NT2/D1 (cell line): Measurements from ENCODE around the gene PRR30.
A peak's percentile ranks its signal among the peaks of the same experiment; 100 is the strongest.
"Not testable (repeated sequence)": the region's sequence is repeated elsewhere in the genome, so short reads cannot be mapped to it uniquely, and the experiment has no call there.

Source experiments
- DNase-seq: peaks from one replicate; pipeline ENCODE4 v3.0.0-alpha.2; 2011; ENCODE audit warnings: low read depth, low spot score
- H3K27me3 ChIP-seq: 2 replicates; pipeline ENCODE4 v1.6.0; 2011; ENCODE audit warnings: mild to moderate bottlenecking; ENCODE audit not compliant: insufficient read length, insufficient read depth
- H3K36me3 ChIP-seq: 2 replicates; pipeline ENCODE4 v1.6.1; 2011; ENCODE audit warnings: mild to moderate bottlenecking, low read length, mixed read lengths; ENCODE audit not compliant: insufficient read depth, insufficient read length
- H3K4me1 ChIP-seq: 2 replicates; pipeline ENCODE4 v1.5.1; 2011; ENCODE audit not compliant: insufficient read depth, insufficient read length
- H3K4me3 ChIP-seq: 2 replicates; pipeline ENCODE4 v1.5.1; 2011; ENCODE audit warnings: low read depth; ENCODE audit not compliant: insufficient read length
- H3K9ac ChIP-seq: 2 replicates; pipeline ENCODE4 v1.6.0; 2011; ENCODE audit warnings: low read depth; ENCODE audit not compliant: insufficient read length
- H3K9me3 ChIP-seq: 2 replicates; pipeline ENCODE4 v1.5.1; 2011; ENCODE audit warnings: mild to moderate bottlenecking, low read length; ENCODE audit not compliant: insufficient read depth
- SUZ12 ChIP-seq: IDR thresholded peaks from 2 replicates; pipeline ENCODE4 v1.6.1; 2011; ENCODE audit not compliant: insufficient read length, insufficient read depth; ENCODE audit errors: extremely low read depth
- YY1 ChIP-seq: IDR thresholded peaks from 2 replicates; pipeline ENCODE4 v1.6.1; 2011; ENCODE audit not compliant: insufficient read length, insufficient read depth
- ZNF274 ChIP-seq: IDR thresholded peaks from 2 replicates; pipeline ENCODE4 v1.6.1; 2011; ENCODE audit warnings: mild to moderate bottlenecking, low read depth, low read length

Gene PRR30

DNA sequence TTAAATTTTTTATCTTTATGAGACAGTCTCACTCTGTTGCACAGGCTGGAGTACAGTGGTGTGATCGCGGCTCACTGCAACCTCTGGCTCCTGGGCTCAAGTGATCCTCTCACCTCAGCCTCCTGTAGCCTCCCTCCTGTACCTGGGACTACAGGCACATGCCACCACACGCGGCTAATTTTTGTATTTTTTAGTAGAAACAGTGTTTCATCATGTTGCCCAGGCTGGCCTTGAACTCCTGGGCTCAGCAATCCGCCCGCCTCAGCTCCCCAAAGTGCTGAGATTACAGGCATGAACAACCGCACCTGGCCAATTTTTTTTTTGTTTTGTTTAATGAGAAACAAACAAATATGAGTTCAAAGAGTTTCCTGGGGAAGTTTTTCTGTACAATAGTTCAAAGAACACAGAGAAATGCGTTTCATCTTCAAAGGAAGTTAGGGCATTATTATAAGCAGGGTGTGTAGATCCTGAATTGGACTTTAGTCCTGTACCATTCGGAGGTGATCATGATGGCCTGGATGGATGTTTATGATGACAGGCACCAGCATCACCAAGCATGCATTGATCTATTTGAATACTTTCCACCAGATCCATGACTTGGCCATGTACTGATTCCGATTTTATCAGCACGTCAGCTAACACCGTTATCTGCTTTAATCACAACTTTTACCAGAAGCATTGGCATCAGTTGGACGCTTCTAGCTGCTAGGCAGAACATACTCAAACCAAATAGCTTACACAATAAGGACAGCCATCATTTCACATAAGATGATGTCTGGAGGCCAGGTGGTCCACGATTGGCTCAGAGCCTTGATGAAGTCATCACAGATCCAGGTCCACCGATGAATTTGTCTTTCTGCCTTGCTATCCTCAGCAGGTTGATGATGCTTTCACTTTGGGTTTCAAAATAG lies 38.5 kb upstream of the PRR30 start:
- no peaks in the 10 kb centered on the region for H3K9me3 ChIP-seq
- H3K36me3 ChIP-seq = no peaks in the 10 kb centered on the region
- H3K4me3 ChIP-seq = no peak overlapping the region
- no peaks in the 10 kb centered on the region for H3K4me1 ChIP-seq
- no peak for DNase-seq
- TF ChIP-seq SUZ12 (no peak), ZNF274 (no peak), YY1 (no peak)
- H3K9ac ChIP-seq = no peak overlapping the region
- no peaks in the 10 kb centered on the region for H3K27me3 ChIP-seq

DNA sequence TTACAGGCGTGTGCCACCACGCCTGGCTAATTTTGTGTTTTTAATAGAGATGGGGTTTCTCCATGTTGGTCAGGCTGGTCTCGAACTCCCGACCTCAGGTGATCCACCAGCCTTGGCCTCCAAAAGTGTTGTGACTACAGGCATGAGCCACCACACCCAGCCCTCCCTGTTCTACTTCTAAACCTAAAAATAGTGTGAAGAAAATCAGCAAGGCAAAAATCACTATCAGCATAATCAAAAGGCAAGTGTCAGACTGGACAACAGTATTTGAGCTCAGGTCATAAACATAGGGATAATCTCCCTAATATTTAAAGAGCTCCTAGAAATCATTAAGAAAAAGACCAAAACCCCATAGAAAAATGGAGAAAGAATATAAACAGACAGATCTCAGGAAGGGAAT lies 36.6 kb upstream of the PRR30 start:
- H3K4me1 ChIP-seq, H3K9ac ChIP-seq, H3K27me3 ChIP-seq, H3K4me3 ChIP-seq, H3K9me3 ChIP-seq, H3K36me3 ChIP-seq, DNase-seq: not testable (repeated sequence)

DNA sequence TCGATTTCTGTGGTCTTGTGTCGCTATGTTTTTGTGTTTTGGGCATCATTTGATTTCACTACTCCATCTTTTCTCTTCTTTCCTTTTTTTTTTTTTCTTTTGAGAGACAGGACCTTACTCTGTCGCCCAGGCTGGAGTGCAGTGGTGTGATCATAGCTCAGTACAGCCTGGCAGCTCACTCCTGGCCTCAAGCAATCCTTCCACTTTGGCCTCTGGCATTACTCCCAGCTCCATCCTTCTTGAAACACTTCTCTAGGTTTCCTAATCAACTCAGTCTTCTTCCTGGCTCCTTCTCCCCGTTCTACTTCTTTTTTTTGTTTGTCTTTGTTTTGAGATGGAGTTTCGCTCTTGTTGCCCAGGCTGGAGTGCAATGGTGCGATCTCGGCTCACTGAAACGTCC lies 36.1 kb upstream of the PRR30 start:
- TF ChIP-seq YY1 (no peak), ZNF274 (no peak), SUZ12 (no peak)
- H3K4me3 ChIP-seq = no peak overlapping the region

DNA sequence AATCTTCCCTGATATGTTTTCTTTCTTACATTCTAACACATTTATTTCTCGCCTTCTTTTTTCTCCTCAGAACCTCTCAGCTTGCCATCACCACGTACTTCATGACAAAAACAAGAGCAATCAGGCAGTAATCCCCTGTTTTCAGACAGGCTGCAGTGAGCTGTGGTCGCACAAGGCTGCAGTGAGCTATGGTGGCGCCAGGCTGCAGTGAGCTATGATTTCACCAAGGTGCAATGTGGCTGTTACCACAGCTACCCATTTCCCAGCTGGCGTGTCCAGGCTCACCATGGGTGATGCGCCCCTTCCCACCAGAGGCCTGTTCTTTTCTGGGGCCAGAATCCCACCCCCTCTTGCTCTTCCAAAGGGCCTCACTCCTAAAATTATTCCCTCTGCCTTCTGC lies 35.4 kb upstream of the PRR30 start:
- H3K4me3 ChIP-seq = no peak overlapping the region
- H3K4me1 ChIP-seq = peaks cover 3% of the 10 kb centered on the region
- no peaks in the 10 kb centered on the region for H3K36me3 ChIP-seq
- no peak for DNase-seq
- no peaks in the 10 kb centered on the region for H3K27me3 ChIP-seq
- no peak overlapping the region for H3K9ac ChIP-seq
- H3K9me3 ChIP-seq = no peaks in the 10 kb centered on the region
- TF ChIP-seq YY1 = no peak
- TF ChIP-seq ZNF274 = no peak
- TF ChIP-seq SUZ12 = no peak

More for the DNA sequence above, 36.1 kb upstream of the PRR30 start:
- Histone ChIP-seq H3K9ac (no peak overlapping the region), H3K9me3 (no peaks in the 10 kb centered on the region), H3K27me3 (no peaks in the 10 kb centered on the region), H3K36me3 (no peaks in the 10 kb centered on the region), H3K4me1 (peaks cover 3% of the 10 kb centered on the region)
- no peak for DNase-seq

DNA sequence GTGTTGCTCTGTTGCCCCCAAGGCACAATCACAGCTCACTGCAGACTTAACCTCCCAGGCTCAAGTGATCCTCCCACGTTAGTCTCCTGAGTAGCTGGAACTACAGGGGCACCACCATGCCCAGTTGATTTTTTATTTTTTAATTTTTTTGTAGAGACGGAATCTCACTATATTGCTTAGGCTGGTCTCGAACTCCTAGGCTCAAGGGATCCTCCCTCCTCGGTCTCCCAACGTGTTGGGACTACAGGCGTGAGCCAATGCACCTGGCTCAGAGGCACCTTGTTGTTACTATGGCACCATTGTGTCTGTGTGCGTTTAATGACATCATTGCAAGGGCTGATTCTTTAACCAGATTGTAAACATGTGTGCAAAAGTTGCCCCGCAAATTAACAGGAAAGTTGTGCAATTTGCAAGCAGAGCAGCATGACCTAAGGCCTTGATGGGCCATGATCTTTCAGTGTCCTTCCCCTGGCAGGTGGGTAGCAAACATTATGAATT lies 32.2 kb upstream of the PRR30 start:
- Histone ChIP-seq H3K9me3 (no peaks in the 10 kb centered on the region), H3K4me3 (no peak overlapping the region), H3K9ac (no peak overlapping the region), H3K36me3 (no peaks in the 10 kb centered on the region), H3K4me1 (peaks cover 3% of the 10 kb centered on the region), H3K27me3 (no peaks in the 10 kb centered on the region)
- no peak for TF ChIP-seq SUZ12
- no peak for TF ChIP-seq ZNF274
- TF ChIP-seq YY1 = no peak
- no peak for DNase-seq

DNA sequence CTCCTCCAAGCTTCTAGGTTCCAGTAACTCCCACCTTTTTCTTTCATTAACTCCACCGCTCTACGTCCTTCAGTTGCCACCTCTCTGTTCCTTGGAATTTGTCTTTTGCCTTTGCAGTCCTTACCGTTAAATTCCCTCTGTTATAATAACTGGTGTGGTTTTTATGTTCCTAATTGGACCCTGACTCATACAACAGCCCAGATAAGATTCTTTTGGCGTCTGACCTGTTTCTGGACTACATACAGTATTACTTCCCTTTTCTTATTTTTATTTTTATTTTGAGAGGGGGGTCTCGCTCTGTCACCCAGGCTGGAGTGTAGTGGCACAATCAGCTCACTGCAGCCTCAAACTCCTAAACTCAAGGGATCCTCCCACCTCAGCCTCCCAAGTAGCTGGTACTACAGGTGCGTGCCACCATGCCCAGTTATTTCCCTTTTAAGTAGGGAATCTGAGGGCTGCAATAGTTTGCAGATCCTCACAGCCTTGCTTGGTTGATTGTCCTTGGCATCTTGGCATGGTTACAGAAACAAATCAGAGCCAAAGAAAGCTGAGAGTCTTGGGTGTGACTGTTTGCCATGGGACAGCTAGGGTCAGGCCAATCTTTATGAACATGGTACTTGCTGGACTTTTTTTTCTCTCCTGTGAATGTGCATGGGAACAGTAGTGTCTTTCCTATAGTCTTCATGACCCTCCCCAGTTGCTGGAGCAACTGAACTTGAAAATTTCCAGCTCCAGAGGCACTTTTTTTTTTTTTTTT lies 31.5 kb upstream of the PRR30 start:
- peaks cover 3% of the 10 kb centered on the region for H3K4me1 ChIP-seq
- H3K36me3 ChIP-seq = no peaks in the 10 kb centered on the region
- peak overlapping the region; percentile 2 for H3K9ac ChIP-seq
- H3K27me3 ChIP-seq = no peaks in the 10 kb centered on the region
- DNase-seq = no peak
- TF ChIP-seq SUZ12 (no peak), YY1 (no peak), ZNF274 (no peak)
- no peak overlapping the region for H3K4me3 ChIP-seq
- 0 out of 2 replicates have a peak, but pooled peaks cover under 1% of the 10 kb centered on the region for H3K9me3 ChIP-seq

DNA sequence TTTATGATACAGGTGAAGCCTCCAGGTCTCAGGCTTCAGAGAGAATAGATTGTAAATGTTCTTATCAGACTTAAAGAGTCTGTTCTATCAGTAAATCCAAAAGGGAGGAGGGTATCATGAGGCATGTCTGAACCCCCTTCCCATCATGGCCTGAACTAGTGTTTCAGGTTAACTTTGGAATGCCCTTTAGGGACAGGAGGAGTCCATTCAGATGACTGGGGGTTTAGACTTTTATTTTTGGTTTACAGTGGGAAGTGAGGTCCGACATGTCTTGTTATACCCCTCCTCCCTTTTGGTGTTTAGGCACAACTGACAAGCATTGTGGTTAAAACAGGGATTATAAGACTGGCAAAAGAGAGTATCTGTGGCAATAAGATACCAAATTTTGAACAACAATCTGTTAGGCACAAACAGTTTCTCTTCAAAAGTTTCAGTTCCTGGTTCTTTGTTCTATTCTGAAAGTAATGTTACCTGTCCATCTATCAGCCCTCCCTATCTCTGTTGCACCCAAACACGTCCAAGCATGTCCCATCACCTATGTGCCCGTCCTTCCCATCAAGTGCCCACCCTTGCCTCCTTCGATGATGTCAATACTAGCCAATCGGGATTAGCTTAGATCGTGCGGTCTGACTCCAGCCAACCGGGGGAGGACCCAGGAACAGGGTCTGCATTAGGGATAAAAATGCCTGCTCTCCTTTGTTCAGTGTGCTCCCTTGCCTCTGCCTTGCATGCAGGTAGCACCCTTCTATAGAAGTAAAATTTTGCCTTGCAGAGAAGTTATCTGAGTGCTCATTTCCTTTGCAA lies 26.0 kb upstream of the PRR30 start:
- Histone ChIP-seq H3K36me3 (no peaks in the 10 kb centered on the region), H3K4me3 (no peak overlapping the region), H3K27me3 (no peaks in the 10 kb centered on the region), H3K9ac (no peak overlapping the region), H3K4me1 (no peaks in the 10 kb centered on the region), H3K9me3 (peaks cover 12% of the 10 kb centered on the region; the same call in 1 of the 2 replicates)
- DNase-seq = no peak
- no peak for TF ChIP-seq YY1
- no peak for TF ChIP-seq SUZ12
- TF ChIP-seq ZNF274 = no peak
